Ishikawa (cell line): ENCODE measurements around the gene ALX3.

ENCODE experiments used
- CREB1 ChIP-seq: IDR thresholded peaks from 2 replicates; pipeline ENCODE4 v1.6.1; 2012; ENCODE audit warnings: low read depth
- FOXM1 ChIP-seq: IDR thresholded peaks from 2 replicates; pipeline ENCODE4 v1.6.1; 2012; ENCODE audit warnings: low read depth, borderline replicate concordance
- NFIC ChIP-seq: IDR thresholded peaks from 2 replicates; pipeline ENCODE4 v1.6.1; 2012
- RAD21 ChIP-seq: IDR thresholded peaks from 2 replicates; pipeline ENCODE4 v1.6.1; 2012; ENCODE audit warnings: low read depth
- REST ChIP-seq: IDR thresholded peaks from 2 replicates; pipeline ENCODE4 v1.6.1; 2012; ENCODE audit warnings: low read depth, mild to moderate bottlenecking
- TAF1 ChIP-seq: IDR thresholded peaks from 2 replicates; pipeline ENCODE4 v1.6.1; 2012; ENCODE audit warnings: low read depth, mild to moderate bottlenecking
- TCF12 ChIP-seq: IDR thresholded peaks from 2 replicates; pipeline ENCODE4 v1.6.1; 2012; ENCODE audit warnings: low read depth
- YY1 ChIP-seq: IDR thresholded peaks from 2 replicates; pipeline ENCODE4 v1.6.1; 2012; ENCODE audit warnings: low read depth

GRCh38 chr1:110098222-110099026 is 28.0 kb upstream of the ALX3 start:
- TF ChIP-seq RAD21: no peak
- TF ChIP-seq FOXM1: no peak
- no peak for TF ChIP-seq REST
- TF ChIP-seq YY1: no peak
- no peak for TF ChIP-seq NFIC
- no peak for TF ChIP-seq TAF1
- no peak for TF ChIP-seq TCF12
- TF ChIP-seq CREB1: no peak
